NCI-H1417 treated with DMSO at 0.1 percent for 48 hours (cell line): ENCODE measurements around the gene ADAMTS2.
A peak's percentile ranks its signal among the peaks of the same experiment; 100 is the strongest.
"Not testable (repeated sequence)": the region's sequence is repeated elsewhere in the genome, so short reads cannot be mapped to it uniquely, and the experiment has no call there.

ENCODE experiments used
- DNase-seq: peaks from one replicate; lab custom pipeline; 2025; lab: John Stamatoyannopoulos, UW

Gene ADAMTS2

GRCh38 chr5:179296150-179296821 lies 49.0 kb downstream of the ADAMTS2 start:
- no peak for DNase-seq

DNA sequence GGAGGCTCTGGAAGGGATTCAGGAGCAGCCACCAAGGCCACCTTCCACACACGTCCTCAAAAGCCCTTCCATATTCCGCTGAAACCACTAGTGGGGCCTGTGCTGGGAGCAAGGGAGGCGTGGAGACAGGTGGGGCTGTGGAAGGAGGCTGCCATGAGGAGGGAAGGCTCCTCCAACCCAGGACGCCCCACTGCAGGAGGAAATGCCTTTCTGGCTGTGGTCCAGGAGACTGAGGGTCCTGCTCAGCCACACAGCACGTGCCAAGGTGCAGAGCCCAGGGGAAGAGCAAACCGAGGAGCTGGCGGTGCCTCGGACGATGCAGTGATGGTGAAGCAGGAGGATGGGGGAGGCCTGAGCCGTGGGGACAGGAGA lies 49.5 kb downstream of the ADAMTS2 start:
- DNase-seq: no peak

DNA sequence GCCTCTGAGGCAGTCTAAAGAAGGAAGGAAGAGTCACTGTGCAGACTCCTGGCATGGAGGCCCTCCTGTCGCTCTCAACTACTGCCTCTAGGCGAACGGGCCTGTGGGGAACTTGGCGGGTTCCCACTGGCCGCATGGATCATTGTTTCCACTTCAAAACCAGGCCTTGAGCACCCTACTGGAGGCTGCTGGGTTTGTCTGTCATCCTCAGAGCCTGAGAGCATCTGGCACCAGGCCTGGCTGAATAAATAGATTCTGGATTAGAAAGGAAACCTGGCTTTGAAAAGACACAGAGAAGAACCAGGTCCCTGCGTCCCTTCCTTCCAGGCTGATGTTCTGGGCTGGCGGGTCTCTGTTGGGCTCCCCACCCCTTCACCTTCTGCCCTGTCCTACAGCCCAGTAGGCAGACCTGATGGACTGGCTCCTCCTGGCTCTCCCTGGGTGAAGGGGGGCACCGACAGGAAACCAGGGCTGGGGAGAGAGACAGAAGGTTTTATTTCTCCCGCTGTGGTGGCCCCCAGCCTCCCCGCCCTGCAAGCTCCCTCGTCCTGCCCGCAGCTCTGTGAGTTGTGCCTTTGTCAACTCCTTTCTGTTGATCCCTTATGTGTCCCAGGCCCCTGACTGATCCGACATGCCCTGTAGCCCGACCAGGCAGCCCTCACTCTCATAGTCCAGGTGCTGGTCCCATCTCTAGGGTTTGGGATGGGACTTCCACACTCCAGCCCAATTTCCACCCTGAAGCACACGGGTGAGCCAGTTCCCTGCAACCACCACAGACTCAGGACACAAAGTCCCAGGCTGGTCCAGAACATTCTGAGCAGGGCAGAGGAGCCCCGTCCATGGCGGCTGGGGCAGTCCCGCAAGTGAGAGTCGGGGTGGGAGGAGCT lies 50.1 kb downstream of the ADAMTS2 start:
- no peak for DNase-seq

GRCh38 chr5:179294131-179294780 lies 51.0 kb downstream of the ADAMTS2 start:
- DNase-seq: no peak

GRCh38 chr5:179292681-179293635 lies 52.3 kb downstream of the ADAMTS2 start:
- DNase-seq: no peak

GRCh38 chr5:179292202-179292601 lies 53.1 kb downstream of the ADAMTS2 start:
- no peak for DNase-seq

DNA sequence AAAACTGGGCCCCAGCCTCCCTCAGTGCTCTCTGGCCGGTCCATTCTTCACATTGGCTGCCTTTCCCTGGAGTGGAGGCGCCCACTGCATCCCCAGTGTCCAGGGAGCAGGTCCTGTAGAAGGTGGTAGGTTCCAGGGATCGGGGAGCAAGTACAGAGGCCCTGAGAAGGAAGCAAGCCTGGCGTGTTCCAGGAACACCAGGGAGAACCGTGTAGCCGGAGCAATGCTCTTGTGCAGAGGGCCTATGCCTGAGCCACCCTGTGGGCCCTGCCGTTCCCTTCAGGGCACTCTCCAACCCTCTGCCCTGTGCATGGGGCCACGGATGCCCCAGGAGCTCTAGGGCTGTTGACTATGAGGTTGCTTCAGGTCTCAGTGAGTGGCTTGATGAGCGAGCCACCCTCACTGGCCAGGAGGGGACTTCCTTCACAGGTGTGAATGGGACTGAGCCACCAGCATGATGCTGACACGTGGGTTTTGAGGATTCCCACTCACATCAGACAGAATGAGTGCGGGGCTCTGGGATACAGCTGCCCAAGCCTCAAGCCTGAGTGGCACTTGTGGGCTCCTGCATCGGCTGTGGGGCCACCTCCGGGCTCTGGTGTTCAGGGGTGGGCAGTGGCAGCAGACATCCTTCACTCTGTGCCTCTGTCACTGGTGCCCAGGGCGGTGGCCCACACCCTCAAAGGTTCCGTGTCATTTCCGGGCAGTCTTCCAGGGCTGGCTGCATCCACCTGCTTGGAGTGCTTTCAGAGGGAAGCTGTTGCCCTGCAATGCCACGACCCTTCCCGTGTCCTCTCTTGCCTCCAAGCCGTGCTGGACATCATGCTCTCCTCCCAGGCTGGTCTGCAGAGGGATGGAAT lies 54.4 kb downstream of the ADAMTS2 start:
- no peak for DNase-seq

DNA sequence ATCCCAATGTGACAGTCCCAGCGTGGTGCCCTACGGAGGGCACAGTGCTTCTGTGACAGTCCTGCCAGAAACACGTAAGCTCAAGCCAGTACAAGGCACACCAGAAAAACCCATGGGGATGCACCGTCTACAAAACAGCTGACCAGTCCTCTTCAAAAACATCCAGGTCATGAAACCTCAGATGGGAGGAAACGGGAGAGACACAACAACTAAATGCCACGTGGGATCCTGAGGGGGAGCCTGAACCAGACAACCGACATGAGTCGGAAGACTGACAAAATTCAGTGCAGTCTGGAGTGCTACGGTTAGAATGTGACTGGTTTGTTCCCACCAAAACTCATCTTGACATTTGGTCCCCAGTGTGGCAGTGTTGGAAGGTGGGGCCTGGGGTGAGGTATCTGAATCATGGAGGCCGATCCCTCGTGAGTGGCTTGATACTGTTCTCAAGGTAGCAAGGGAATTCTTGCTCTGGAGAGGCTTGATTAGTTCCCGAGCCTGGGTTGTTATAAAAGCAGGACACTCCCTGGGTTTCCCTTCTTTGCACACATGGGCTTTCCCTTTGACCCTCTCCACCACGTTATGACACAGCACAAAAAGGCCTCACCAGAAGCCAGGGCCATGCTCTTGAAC lies 55.4 kb downstream of the ADAMTS2 start:
- no peak for DNase-seq

DNA sequence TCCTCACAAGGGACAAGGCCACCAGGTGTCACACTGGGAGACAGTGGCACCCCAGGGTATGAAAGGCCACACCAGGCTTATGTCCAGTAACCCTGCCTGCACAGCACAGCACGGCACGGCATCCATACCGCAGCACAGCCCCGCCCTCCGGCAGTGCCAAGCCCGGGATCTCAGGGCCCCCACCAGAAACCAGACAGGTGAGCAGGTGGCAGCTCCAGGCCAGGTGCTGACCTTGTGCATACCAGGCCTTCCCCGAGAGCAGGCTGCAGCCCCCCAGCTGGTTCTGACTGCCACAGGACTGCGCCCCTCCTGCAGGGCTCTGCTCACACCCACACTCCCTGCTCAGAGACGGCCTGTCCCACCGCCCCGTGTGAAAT lies 56.5 kb downstream of the ADAMTS2 start:
- no peak for DNase-seq

DNA sequence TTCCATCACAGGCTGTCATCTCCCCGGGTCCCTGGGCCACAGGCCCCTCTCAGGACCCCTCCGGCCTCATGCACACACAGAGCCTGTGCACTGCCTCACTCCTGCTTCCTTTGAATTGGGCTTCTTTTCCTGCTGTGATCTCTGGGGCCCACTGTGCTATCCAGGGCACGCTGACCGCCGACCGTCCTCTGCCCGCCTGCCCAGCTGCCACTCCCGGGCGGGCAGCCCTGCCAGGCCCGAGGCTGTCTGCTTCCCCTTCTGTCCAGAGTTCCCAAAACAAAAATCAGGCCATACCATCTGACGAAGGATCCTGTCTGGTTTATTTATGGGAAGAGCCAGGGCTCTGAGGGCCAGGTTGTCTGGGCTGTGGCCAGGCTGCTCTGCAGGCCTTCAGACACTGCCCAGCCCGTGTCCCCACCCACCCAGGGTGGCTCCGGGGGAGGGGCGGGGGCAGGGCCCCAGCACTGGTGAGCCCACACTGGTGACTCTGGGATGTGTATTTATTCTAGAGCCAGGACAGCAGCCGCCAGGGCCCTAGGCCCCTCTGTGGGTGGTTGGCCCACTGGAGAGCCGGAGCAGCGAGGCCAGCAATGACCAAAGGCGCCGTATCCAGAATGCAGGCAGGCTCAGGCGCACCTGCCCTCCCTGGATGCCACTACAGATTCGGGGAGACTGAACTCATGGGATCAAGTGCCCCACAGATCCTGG lies 57.0 kb downstream of the ADAMTS2 start:
- no peak for DNase-seq

DNA sequence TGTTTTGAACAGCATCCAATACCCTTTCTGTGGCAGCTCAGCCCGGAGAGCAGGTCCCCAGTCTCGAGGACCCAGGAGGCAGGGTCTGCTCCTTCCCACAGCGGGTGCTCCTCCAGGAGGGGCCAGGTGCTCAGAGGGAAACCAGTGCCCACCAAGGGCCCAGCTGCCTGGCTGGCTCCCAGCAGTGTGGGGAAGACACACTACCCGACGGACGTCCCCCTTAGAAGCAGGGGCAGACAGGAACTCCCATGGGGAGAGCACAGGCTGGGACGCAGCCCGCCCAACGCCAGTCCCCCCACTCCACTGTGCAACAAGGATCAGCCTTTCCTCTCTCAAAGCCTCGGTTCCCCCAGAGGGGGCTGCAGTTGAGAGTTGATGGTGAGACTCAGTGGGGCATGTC lies 57.6 kb downstream of the ADAMTS2 start:
- no peak for DNase-seq

- no peak for DNase-seq
Observed at GRCh38 chr5:179287071-179287470, 58.2 kb downstream of the ADAMTS2 start.

GRCh38 chr5:179285776-179286162 lies 59.5 kb downstream of the ADAMTS2 start:
- not testable (repeated sequence) for DNase-seq

DNA sequence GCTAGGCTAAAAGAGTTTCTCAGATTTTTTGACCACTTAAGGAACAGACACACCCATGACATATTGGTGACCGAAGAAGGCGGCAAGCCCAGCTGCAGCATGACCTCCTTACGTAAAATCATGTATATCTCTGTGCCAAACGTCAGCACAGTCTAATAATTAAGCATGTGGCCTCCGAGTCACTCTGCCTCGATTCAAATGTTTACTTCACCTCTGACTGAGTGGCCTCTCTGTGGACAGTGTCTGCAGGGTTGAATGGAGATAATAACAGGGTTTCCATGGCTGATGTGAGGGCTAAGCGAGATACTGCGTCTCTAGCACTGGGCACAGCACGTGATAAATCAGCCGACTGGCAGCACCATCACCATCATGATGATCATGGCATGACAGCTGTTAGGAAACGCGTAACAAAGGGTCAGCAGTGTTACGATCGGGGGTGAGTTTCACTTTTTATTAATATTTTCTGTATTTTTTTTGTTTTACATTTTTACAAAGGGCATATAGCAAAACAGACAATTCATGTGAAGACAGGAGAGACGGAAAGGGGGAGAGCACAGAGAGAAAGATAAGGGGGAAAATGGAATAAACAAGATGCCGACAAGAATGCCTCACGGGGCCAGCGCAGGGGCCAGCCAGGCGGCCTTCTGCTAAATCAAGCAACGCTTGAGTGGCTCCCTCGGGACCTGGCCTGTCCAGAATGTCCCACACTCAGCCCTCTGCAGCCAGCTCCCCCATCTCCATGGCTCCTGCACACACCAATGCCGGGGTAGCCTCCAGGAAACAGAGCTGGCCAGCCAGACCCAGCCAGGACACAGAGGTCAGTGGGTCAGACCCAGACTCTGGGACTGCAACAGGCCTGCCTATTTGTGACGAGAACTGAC lies 60.3 kb downstream of the ADAMTS2 start:
- peak; percentile 42 for DNase-seq

- DNase-seq: not testable (repeated sequence)
Observed at GRCh38 chr5:179283908-179284307, 61.4 kb downstream of the ADAMTS2 start.

GRCh38 chr5:179281694-179282093 lies 63.6 kb downstream of the ADAMTS2 start:
- no peak for DNase-seq

DNA sequence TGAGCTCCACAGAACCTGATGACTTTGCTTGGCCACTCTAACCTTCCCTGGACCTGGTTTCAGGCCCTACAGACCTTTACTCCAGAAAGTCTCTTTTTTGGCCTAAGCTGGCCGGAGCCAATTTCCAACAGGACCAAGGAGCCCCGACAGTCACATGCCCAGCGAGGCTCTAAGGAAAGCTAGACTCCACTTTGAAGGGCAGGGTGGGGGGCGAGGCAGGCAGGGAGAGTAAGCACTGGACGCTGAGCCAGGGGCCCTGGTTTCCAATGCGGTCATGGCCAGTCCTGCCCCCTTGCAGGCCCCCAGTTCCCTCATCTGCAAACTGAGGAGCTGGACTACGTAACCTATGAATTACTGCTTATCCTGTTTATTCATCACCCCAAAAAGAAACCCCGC lies 65.2 kb downstream of the ADAMTS2 start:
- no peak for DNase-seq

DNA sequence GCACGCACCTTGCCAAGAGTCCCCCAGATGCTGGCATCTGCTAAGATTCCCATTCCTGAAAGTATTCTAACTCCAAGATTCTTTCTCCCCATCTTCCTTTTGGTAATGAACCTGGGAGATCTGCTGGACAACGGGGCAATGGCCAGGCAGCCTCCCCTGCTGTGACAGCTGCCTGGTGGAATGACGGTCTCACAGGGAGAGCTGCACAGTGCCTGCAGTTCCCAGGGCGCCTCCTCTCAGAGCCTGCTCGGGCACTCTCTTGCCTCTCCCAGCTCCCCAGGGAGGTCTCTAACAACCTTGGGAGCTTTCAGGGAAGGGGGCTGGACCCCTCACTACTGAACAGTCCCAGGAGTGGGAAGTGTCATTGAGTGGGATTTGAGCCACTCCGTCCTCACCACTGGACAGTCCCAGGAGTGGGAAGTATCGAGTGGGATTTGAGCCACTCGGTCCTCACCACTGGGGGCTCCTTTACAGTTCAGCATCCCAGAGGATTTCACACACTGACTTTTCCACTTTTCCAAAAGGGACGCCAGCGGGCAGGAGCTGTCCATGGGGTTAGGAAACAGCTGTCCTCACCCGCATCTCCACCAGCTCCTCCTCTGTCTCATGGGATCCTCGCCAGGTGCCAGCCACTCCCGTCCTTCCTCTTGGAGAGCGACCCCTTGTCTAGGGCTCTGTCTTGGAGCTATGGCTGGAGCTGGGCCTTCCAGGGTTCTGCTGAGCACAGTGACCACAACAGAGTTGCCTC lies 65.7 kb downstream of the ADAMTS2 start:
- DNase-seq: no peak
